NCI-H2227 (cell line): ENCODE data around the gene NTF4.

Source experiments
- DNase-seq: peaks from one replicate; lab custom pipeline; 2025; ENCODE audit not compliant: unreplicated experiment; lab: John Stamatoyannopoulos, UW

NTF4 gene

GRCh38 chr19:49091391-49092038 lies 26.9 kb upstream of the NTF4 start:
- DNase-seq = no peak

GRCh38 chr19:49086296-49086695 lies 21.7 kb upstream of the NTF4 start:
- no peak for DNase-seq

- DNase-seq = no peak
Observed at GRCh38 chr19:49085868-49086232, 21.2 kb upstream of the NTF4 start.

- DNase-seq = peak; percentile 99
Observed at GRCh38 chr19:49085020-49085867, 20.6 kb upstream of the NTF4 start, which contains the start of gene SNRNP70. SNRNP70 (plus strand) TSS chr19:49085451; CDS start chr19:49086415, 964 bp downstream.

GRCh38 chr19:49084206-49085019 lies 19.8 kb upstream of the NTF4 start:
- DNase-seq = no peak

GRCh38 chr19:49081273-49081672 lies 16.7 kb upstream of the NTF4 start:
- no peak for DNase-seq

GRCh38 chr19:49080392-49080791 lies 15.8 kb upstream of the NTF4 start:
- DNase-seq = no peak

GRCh38 chr19:49074869-49075268 lies 10.3 kb upstream of the NTF4 start:
- peak; percentile 34 for DNase-seq

GRCh38 chr19:49073514-49074378 lies 9.1 kb upstream of the NTF4 start:
- DNase-seq = no peak

GRCh38 chr19:49071860-49072547 lies 7.4 kb upstream of the NTF4 start:
- peak; percentile 53 for DNase-seq

GRCh38 chr19:49070416-49070815 lies 5.8 kb upstream of the NTF4 start:
- no peak for DNase-seq

- DNase-seq = no peak
Observed at GRCh38 chr19:49069026-49069425, 4.4 kb upstream of the NTF4 start.

- DNase-seq = no peak
Observed at GRCh38 chr19:49067554-49067953, 2.9 kb upstream of the NTF4 start.

GRCh38 chr19:49065905-49066512 lies 1.4 kb upstream of the NTF4 start:
- DNase-seq = no peak

- DNase-seq = no peak
Observed at GRCh38 chr19:49064029-49064629, 489 bp downstream of the NTF4 start.

GRCh38 chr19:49061445-49061844 lies 3.2 kb downstream of the NTF4 start:
- no peak for DNase-seq

- no peak for DNase-seq
Observed at GRCh38 chr19:49061000-49061399, 3.6 kb downstream of the NTF4 start.

GRCh38 chr19:49059053-49059452 lies 5.6 kb downstream of the NTF4 start:
- no peak for DNase-seq

- peak; percentile 10 for DNase-seq
Observed at GRCh38 chr19:49058562-49058961, 6.1 kb downstream of the NTF4 start.
